BE2C (cell line): ENCODE results near the gene BMERB1.

Experiments
- DNase-seq: peaks from one replicate; pipeline ENCODE4 v3.0.0-alpha.2; 2020
- H3K27me3 ChIP-seq: fragments of 250-450 bp; sonication (Bioruptor Pico); 2 replicates; pipeline ENCODE4 v1.5.1; 2020; ENCODE audit warnings: mild to moderate bottlenecking
- H3K36me3 ChIP-seq: fragments of 250-450 bp; sonication (Bioruptor Pico); 2 replicates; pipeline ENCODE4 v1.5.1; 2020; ENCODE audit warnings: mild to moderate bottlenecking
- H3K4me1 ChIP-seq: fragments of 250-450 bp; sonication (Bioruptor Pico); 2 replicates; pipeline ENCODE4 v1.5.1; 2020
- H3K4me3 ChIP-seq: 2 replicates; pipeline ENCODE4 v1.5.1; 2011; ENCODE audit warnings: low read depth, low read length
- H3K9me3 ChIP-seq: fragments of 250-450 bp; sonication (Bioruptor Pico); 2 replicates; pipeline ENCODE4 v1.5.1; 2020
- CTCF ChIP-seq: IDR thresholded peaks from 2 replicates; pipeline ENCODE4 v1.5.1; 2012; ENCODE audit warnings: mild to moderate bottlenecking, low read depth, low read length

BMERB1 gene

GRCh38 chr16:15502041-15502725 is 67.8 kb downstream of the BMERB1 start:
- Histone ChIP-seq H3K4me3 (no peak overlapping the region), H3K4me1 (no peaks in the 10 kb centered on the region)
- no peak for DNase-seq

GRCh38 chr16:15506441-15506840 is 72.1 kb downstream of the BMERB1 start:
- no peak for DNase-seq
- H3K27me3 ChIP-seq, result no peaks in the 10 kb centered on the region
- H3K4me3 ChIP-seq, result no peak overlapping the region
- no peaks in the 10 kb centered on the region for H3K4me1 ChIP-seq
- H3K36me3 ChIP-seq, result no peaks in the 10 kb centered on the region
- TF ChIP-seq CTCF, result no peak
- H3K9me3 ChIP-seq, result no peaks in the 10 kb centered on the region

More at GRCh38 chr16:15502041-15502725, 67.8 kb downstream of the BMERB1 start:
- Histone ChIP-seq H3K9me3 (no peaks in the 10 kb centered on the region), H3K36me3 (no peaks in the 10 kb centered on the region), H3K27me3 (no peaks in the 10 kb centered on the region)
- no peak for TF ChIP-seq CTCF

- Histone ChIP-seq H3K27me3 (no peaks in the 10 kb centered on the region), H3K4me1 (no peaks in the 10 kb centered on the region), H3K36me3 (no peaks in the 10 kb centered on the region), H3K4me3 (no peak overlapping the region), H3K9me3 (no peaks in the 10 kb centered on the region)
- DNase-seq, result no peak
- TF ChIP-seq CTCF, result no peak
These were observed 73.0 kb downstream of the BMERB1 start for GRCh38 chr16:15507301-15507958.

- no peaks in the 10 kb centered on the region for H3K4me1 ChIP-seq
- no peak for DNase-seq
- H3K4me3 ChIP-seq, result no peak overlapping the region
- no peaks in the 10 kb centered on the region for H3K27me3 ChIP-seq
- no peak for TF ChIP-seq CTCF
- H3K36me3 ChIP-seq, result no peaks in the 10 kb centered on the region
- H3K9me3 ChIP-seq, result no peaks in the 10 kb centered on the region
These were observed 73.7 kb downstream of the BMERB1 start for GRCh38 chr16:15507959-15508627.

GRCh38 chr16:15509051-15509592 is 74.7 kb downstream of the BMERB1 start:
- no peaks in the 10 kb centered on the region for H3K4me1 ChIP-seq

More at GRCh38 chr16:15509051-15509592, 74.7 kb downstream of the BMERB1 start:
- H3K27me3 ChIP-seq, result no peaks in the 10 kb centered on the region
- H3K36me3 ChIP-seq, result no peaks in the 10 kb centered on the region
- no peak for DNase-seq
- no peak for TF ChIP-seq CTCF
- no peak overlapping the region for H3K4me3 ChIP-seq
- no peaks in the 10 kb centered on the region for H3K9me3 ChIP-seq
